NCI-H69 (cell line): ENCODE measurements around the gene PRKCE.

Source experiments
- DNase-seq: peaks from one replicate; lab custom pipeline; 2025; lab: John Stamatoyannopoulos, UW

The PRKCE gene

GRCh38 chr2:46227674-46228289 lies 576.3 kb downstream of the PRKCE start:
- DNase-seq = no peak

- no peak for DNase-seq
Measured at GRCh38 chr2:46229134-46230063, 577.9 kb downstream of the PRKCE start.

- DNase-seq = no peak
Measured at GRCh38 chr2:46230115-46230571, 578.7 kb downstream of the PRKCE start.

- DNase-seq = no peak
Measured at GRCh38 chr2:46230677-46231425, 579.4 kb downstream of the PRKCE start.

GRCh38 chr2:46231721-46232120 lies 580.2 kb downstream of the PRKCE start:
- no peak for DNase-seq

GRCh38 chr2:46232860-46233259 lies 581.4 kb downstream of the PRKCE start:
- no peak for DNase-seq

- DNase-seq = no peak
Measured at GRCh38 chr2:46236006-46236875, 584.8 kb downstream of the PRKCE start.

- DNase-seq = no peak
Measured at GRCh38 chr2:46236876-46237859, 585.7 kb downstream of the PRKCE start.
